ENCODE data around the gene ACP6. TPM values are rescaled to one million over a fixed set of nuclear protein-coding genes. Genes with fewer than 3 reads are reported as not detected.

The ACP6 gene
- total and polyA plus RNA-seq, 2 of the 13 experiments (the other 11 are each of a cell fraction or from before 2014, with no cell fraction given): 18.1 to 33.7 TPM

- TF ChIP-seq, protein P1, sequence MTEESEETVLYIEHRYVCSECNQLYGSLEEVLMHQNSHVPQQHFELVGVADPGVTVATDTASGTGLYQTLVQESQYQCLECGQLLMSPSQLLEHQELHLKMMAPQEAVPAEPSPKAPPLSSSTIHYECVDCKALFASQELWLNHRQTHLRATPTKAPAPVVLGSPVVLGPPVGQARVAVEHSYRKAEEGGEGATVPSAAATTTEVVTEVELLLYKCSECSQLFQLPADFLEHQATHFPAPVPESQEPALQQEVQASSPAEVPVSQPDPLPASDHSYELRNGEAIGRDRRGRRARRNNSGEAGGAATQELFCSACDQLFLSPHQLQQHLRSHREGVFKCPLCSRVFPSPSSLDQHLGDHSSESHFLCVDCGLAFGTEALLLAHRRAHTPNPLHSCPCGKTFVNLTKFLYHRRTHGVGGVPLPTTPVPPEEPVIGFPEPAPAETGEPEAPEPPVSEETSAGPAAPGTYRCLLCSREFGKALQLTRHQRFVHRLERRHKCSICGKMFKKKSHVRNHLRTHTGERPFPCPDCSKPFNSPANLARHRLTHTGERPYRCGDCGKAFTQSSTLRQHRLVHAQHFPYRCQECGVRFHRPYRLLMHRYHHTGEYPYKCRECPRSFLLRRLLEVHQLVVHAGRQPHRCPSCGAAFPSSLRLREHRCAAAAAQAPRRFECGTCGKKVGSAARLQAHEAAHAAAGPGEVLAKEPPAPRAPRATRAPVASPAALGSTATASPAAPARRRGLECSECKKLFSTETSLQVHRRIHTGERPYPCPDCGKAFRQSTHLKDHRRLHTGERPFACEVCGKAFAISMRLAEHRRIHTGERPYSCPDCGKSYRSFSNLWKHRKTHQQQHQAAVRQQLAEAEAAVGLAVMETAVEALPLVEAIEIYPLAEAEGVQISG (CRISPR knock-in tag; IDR thresholded peaks at IDR 0.05): peak; percentile 35; the same call in 1 of the 2 replicates
- TF ChIP-seq ZNF333 (CRISPR knock-in tag; IDR thresholded peaks at IDR 0.05; ENCODE audit: borderline replicate concordance): no peak
- peak; percentile 61; the same call in 1 of the 2 replicates for TF ChIP-seq ZBTB7B (CRISPR knock-in tag; IDR thresholded peaks at IDR 0.05)
- TF ChIP-seq ZNF598 (CRISPR knock-in tag; IDR thresholded peaks at IDR 0.05; ENCODE audit: borderline replicate concordance): no peak
- no peak for TF ChIP-seq HMG20B (CRISPR knock-in tag; conservative IDR thresholded peaks at IDR 0.05)
- TF ChIP-seq SALL1 (CRISPR knock-in tag; IDR thresholded peaks at IDR 0.05): peak; percentile 50; the same call in 1 of the 2 replicates
- TF ChIP-seq, protein P2, sequence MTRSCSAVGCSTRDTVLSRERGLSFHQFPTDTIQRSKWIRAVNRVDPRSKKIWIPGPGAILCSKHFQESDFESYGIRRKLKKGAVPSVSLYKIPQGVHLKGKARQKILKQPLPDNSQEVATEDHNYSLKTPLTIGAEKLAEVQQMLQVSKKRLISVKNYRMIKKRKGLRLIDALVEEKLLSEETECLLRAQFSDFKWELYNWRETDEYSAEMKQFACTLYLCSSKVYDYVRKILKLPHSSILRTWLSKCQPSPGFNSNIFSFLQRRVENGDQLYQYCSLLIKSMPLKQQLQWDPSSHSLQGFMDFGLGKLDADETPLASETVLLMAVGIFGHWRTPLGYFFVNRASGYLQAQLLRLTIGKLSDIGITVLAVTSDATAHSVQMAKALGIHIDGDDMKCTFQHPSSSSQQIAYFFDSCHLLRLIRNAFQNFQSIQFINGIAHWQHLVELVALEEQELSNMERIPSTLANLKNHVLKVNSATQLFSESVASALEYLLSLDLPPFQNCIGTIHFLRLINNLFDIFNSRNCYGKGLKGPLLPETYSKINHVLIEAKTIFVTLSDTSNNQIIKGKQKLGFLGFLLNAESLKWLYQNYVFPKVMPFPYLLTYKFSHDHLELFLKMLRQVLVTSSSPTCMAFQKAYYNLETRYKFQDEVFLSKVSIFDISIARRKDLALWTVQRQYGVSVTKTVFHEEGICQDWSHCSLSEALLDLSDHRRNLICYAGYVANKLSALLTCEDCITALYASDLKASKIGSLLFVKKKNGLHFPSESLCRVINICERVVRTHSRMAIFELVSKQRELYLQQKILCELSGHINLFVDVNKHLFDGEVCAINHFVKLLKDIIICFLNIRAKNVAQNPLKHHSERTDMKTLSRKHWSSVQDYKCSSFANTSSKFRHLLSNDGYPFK (CRISPR knock-in tag; IDR thresholded peaks at IDR 0.05; ENCODE audit: borderline replicate concordance): 0 out of 2 replicates have a peak, but pooled peaks have one; percentile 17
- TF ChIP-seq ZSCAN29 (CRISPR knock-in tag; conservative IDR thresholded peaks at IDR 0.05): 0 out of 2 replicates have a peak, but pooled peaks have one; percentile 25
- no peak for TF ChIP-seq GATAD1 (CRISPR knock-in tag; IDR thresholded peaks at IDR 0.05)
- no peak for TF ChIP-seq E2F2 (CRISPR knock-in tag; IDR thresholded peaks at IDR 0.05; ENCODE audit: borderline replicate concordance)
- no peak; the same call in 1 of the 2 replicates for TF ChIP-seq ZNF546 (CRISPR knock-in tag; conservative IDR thresholded peaks at IDR 0.05)
- TF ChIP-seq SYNCRIP (IDR thresholded peaks at IDR 0.05; ENCODE audit: insufficient read depth, low read depth, low read length): no peak
- no peak for TF ChIP-seq TGIF2 (CRISPR knock-in tag; IDR thresholded peaks at IDR 0.05)
- TF ChIP-seq SOX6 (IDR thresholded peaks at IDR 0.05): no peak
- no peak for TF ChIP-seq SOX6 (CRISPR knock-in tag; IDR thresholded peaks at IDR 0.05)
- TF ChIP-seq PBX2 (CRISPR knock-in tag; IDR thresholded peaks at IDR 0.05): no peak
- no peak for TF ChIP-seq PLSCR1 (CRISPR knock-in tag; IDR thresholded peaks at IDR 0.05; ENCODE audit: borderline replicate concordance)
- TF ChIP-seq, protein P3, sequence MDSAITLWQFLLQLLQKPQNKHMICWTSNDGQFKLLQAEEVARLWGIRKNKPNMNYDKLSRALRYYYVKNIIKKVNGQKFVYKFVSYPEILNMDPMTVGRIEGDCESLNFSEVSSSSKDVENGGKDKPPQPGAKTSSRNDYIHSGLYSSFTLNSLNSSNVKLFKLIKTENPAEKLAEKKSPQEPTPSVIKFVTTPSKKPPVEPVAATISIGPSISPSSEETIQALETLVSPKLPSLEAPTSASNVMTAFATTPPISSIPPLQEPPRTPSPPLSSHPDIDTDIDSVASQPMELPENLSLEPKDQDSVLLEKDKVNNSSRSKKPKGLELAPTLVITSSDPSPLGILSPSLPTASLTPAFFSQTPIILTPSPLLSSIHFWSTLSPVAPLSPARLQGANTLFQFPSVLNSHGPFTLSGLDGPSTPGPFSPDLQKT (CRISPR knock-in tag; IDR thresholded peaks at IDR 0.05; ENCODE audit: borderline replicate concordance): no peak
- TF ChIP-seq KDM6A (CRISPR knock-in tag; IDR thresholded peaks at IDR 0.05; ENCODE audit: low read depth): no peak
These were observed 71.5 kb downstream of the ACP6 start (continued) for GRCh38 chr1:147598621-147599361.
